ENCODE measurements around the gene NLRC3. TPM values are rescaled to one million over a fixed set of nuclear protein-coding genes. Genes with fewer than 3 reads are reported as not detected.

Gene NLRC3
- total and polyA plus RNA-seq, 10 donors, result 8.6 to 34.0 (median 25.3) TPM

- TF ChIP-seq POLR2AphosphoS5 (IDR thresholded peaks at IDR 0.05) (peak in 1 of 3 donors; percentile 46), POLR2A (IDR thresholded peaks at IDR 0.05) (no peak)
- TF ChIP-seq, protein P1, sequence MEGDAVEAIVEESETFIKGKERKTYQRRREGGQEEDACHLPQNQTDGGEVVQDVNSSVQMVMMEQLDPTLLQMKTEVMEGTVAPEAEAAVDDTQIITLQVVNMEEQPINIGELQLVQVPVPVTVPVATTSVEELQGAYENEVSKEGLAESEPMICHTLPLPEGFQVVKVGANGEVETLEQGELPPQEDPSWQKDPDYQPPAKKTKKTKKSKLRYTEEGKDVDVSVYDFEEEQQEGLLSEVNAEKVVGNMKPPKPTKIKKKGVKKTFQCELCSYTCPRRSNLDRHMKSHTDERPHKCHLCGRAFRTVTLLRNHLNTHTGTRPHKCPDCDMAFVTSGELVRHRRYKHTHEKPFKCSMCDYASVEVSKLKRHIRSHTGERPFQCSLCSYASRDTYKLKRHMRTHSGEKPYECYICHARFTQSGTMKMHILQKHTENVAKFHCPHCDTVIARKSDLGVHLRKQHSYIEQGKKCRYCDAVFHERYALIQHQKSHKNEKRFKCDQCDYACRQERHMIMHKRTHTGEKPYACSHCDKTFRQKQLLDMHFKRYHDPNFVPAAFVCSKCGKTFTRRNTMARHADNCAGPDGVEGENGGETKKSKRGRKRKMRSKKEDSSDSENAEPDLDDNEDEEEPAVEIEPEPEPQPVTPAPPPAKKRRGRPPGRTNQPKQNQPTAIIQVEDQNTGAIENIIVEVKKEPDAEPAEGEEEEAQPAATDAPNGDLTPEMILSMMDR (IDR thresholded peaks at IDR 0.05 in 8 of 11, conservative IDR thresholded peaks at IDR 0.05 in 3 of 11), result no peak
Measured at GRCh38 chr16:3541527-3542155, 35.6 kb downstream of the NLRC3 start.

GRCh38 chr16:3538222-3538621 lies 39.0 kb downstream of the NLRC3 start:
- TF ChIP-seq, protein P1 (IDR thresholded peaks at IDR 0.05 in 8 of 11, conservative IDR thresholded peaks at IDR 0.05 in 3 of 11), result no peak
- TF ChIP-seq POLR2AphosphoS5 (IDR thresholded peaks at IDR 0.05) (no peak), POLR2A (IDR thresholded peaks at IDR 0.05) (no peak)

More at GRCh38 chr16:3541527-3542155, 35.6 kb downstream of the NLRC3 start:
- Histone ChIP-seq H3K27me3 (replicated peaks in 1 of 7) (no peaks in the 10 kb centered on the region), H3K27ac (no peak overlapping the region), H3K4me1 (peaks cover 0 to 4% (median 0%) of the 10 kb centered on the region in 6 donors), H3K9me3 (no peaks in the 10 kb centered on the region), H3K4me3 (no peak overlapping the region), H3K36me3 (peaks cover 0 to 72% (median 39%) of the 10 kb centered on the region in 6 donors)
- 90 to 95% (median 92%) methylated on average over 13 of the region's 13 CpGs for WGBS, 5 donors
- intact Hi-C loops (cut with DNase I; ENCODE audit: low total_unique reads), result no loop called here
- DNase-seq, result no peak

GRCh38 chr16:3536851-3537250 lies 40.4 kb downstream of the NLRC3 start:
- no peak for TF ChIP-seq POLR2AphosphoS5 (IDR thresholded peaks at IDR 0.05)
- TF ChIP-seq, protein P1 (IDR thresholded peaks at IDR 0.05 in 8 of 11, conservative IDR thresholded peaks at IDR 0.05 in 3 of 11), result no peak
- WGBS, 5 donors, result 82 to 94% (median 86%) methylated on average over 4 of the region's 4 CpGs
- Histone ChIP-seq H3K27me3 (replicated peaks in 1 of 7) (no peaks in the 10 kb centered on the region), H3K36me3 (peaks cover 0 to 81% (median 48%) of the 10 kb centered on the region in 6 donors), H3K9me3 (no peaks in the 10 kb centered on the region), H3K4me3 (no peak overlapping the region), H3K4me1 (no peaks in the 10 kb centered on the region), H3K27ac (no peak overlapping the region)
- DNase-seq, result no peak
- intact Hi-C loops (cut with DNase I; ENCODE audit: low total_unique reads), result no loop called here

More at GRCh38 chr16:3538222-3538621, 39.0 kb downstream of the NLRC3 start:
- Histone ChIP-seq H3K36me3 (peaks cover 0 to 85% (median 51%) of the 10 kb centered on the region in 6 donors), H3K27ac (no peak overlapping the region), H3K4me3 (no peak overlapping the region), H3K9me3 (no peaks in the 10 kb centered on the region), H3K4me1 (no peaks in the 10 kb centered on the region), H3K27me3 (replicated peaks in 1 of 7) (no peaks in the 10 kb centered on the region)
- intact Hi-C loops (cut with DNase I; ENCODE audit: low total_unique reads), result no loop called here
- DNase-seq, result no peak
- 74 to 93% (median 85%) methylated on average over 4 of the region's 4 CpGs for WGBS, 5 donors

DNA sequence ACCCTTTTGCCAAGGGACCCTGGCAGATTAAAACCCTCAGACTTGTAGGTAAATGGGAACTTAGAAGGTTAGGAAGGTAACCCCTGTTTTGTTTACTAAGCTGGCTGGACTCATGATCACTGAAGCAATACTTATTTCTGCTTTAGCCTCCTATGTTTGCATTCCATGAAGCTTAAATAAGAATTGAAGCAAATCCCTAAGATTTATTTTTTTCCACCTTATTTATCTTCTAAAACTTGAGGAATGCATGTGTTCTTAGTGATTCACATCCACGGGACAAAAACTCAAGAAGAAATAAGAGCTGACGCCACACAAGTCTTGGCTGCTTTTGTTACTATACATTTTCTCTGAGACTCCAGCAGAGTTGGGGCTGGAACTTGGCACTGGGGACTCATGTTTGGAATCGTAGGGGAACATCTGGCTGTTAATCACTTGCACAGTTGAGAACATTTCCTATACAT lies 40.9 kb downstream of the NLRC3 start:
- no peak for DNase-seq
- 87 to 96% (median 92%) methylated on average over 3 of the region's 3 CpGs for WGBS, 5 donors
- H3K4me3 ChIP-seq, result no peak overlapping the region

More for the DNA sequence above, 40.9 kb downstream of the NLRC3 start:
- intact Hi-C loops (cut with DNase I; ENCODE audit: low total_unique reads), result no loop called here
- no peaks in the 10 kb centered on the region for H3K27me3 ChIP-seq (replicated peaks in 1 of 7)
- peaks cover 0 to 81% (median 45%) of the 10 kb centered on the region in 6 donors for H3K36me3 ChIP-seq
- no peak for TF ChIP-seq POLR2AphosphoS5 (IDR thresholded peaks at IDR 0.05)
- TF ChIP-seq, protein P1 (IDR thresholded peaks at IDR 0.05 in 8 of 11, conservative IDR thresholded peaks at IDR 0.05 in 3 of 11), result no peak
- no peak for TF ChIP-seq POLR2A (IDR thresholded peaks at IDR 0.05)
- H3K27ac ChIP-seq, result no peak overlapping the region
- no peaks in the 10 kb centered on the region for H3K9me3 ChIP-seq
- no peaks in the 10 kb centered on the region for H3K4me1 ChIP-seq
